Coronary artery (tissue), 2 donors: Measurements from ENCODE around the gene RNASE1.

Experiments
- DNase-seq: peaks from one replicate; pipeline ENCODE4 v3.0.0-alpha.2; 2017; ENCODE audit warnings: low spot score
- H3K27ac ChIP-seq, 2 donors: fragments of 200-600 bp; sonication (generic); one replicate each; pipeline ENCODE4 v1.5.1; 2016 to 2019
- H3K4me3 ChIP-seq: fragments of 200-600 bp; sonication (generic); 2 replicates; pipeline ENCODE4 v1.5.1; 2016; ENCODE audit warnings: mild to moderate bottlenecking, moderate library complexity
- TF ChIP-seq, protein P1 (sequence below): fragments of 200-600 bp; sonication (generic); IDR thresholded peaks from one replicate; pipeline ENCODE4 v1.5.1; 2019; ENCODE audit warnings: antibody characterized with exemption

Gene RNASE1

DNA sequence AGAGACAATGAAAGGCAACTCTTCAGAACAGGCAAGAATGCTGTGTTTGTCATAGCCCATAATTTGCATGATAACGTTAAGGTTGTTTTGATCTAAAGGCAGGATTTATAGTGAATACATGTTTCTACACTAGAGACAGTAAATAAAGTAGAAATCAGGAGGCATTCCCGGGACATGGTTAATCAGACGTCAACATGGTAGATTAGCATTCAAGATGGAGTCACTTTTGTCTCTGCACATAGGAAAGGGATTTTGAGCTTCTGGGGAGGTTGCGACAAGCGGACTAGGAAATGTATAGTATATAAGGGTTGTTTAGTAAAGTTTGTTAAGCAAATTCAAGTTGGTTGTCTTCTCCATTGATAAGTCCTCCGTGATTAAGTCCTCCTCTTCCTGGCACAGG lies 2.8 kb upstream of the RNASE1 start:
- TF ChIP-seq, protein P1, sequence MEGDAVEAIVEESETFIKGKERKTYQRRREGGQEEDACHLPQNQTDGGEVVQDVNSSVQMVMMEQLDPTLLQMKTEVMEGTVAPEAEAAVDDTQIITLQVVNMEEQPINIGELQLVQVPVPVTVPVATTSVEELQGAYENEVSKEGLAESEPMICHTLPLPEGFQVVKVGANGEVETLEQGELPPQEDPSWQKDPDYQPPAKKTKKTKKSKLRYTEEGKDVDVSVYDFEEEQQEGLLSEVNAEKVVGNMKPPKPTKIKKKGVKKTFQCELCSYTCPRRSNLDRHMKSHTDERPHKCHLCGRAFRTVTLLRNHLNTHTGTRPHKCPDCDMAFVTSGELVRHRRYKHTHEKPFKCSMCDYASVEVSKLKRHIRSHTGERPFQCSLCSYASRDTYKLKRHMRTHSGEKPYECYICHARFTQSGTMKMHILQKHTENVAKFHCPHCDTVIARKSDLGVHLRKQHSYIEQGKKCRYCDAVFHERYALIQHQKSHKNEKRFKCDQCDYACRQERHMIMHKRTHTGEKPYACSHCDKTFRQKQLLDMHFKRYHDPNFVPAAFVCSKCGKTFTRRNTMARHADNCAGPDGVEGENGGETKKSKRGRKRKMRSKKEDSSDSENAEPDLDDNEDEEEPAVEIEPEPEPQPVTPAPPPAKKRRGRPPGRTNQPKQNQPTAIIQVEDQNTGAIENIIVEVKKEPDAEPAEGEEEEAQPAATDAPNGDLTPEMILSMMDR: no peak
- no peak overlapping the region for H3K27ac ChIP-seq
- DNase-seq: no peak

GRCh38 chr14:20803223-20803622 lies 579 bp upstream of the RNASE1 start:
- TF ChIP-seq, protein P1: no peak
- DNase-seq: no peak
- peak overlapping the region; percentile 16 to 76 for H3K27ac ChIP-seq
- peak overlapping the region; percentile 24 for H3K4me3 ChIP-seq

More for the DNA sequence above, 2.8 kb upstream of the RNASE1 start:
- no peak overlapping the region for H3K4me3 ChIP-seq

DNA sequence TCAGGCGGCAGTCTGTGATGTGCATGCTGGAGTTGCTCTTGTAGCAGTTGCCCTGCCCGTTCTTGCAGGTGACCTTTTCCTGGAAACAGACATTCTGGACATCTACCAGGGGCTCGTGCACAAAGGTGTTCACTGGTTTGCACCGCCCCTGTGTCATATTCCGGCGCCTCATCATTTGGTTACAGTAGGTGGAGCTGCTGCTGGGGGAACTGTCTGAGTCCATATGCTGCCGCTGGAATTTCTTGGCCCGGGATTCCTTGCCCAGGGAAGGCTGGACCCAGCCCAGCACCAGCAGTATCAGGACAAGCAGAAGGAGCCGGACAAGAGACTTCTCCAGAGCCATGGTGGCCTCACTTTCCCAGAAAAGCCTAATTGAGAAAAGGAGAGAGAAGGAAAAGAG lies 918 bp downstream of the RNASE1 start:
- TF ChIP-seq, protein P1: no peak
- no peak for DNase-seq
- peak overlapping the region; percentile 64 for H3K4me3 ChIP-seq
- H3K27ac ChIP-seq: peak overlapping the region in 1 of 2 donors; percentile 76

- Histone ChIP-seq H3K27ac (peak overlapping the region in 1 of 2 donors; percentile 76), H3K4me3 (peak overlapping the region; percentile 32)
- DNase-seq: no peak
- TF ChIP-seq, protein P1: no peak
Observed at GRCh38 chr14:20799892-20800544, 2.6 kb downstream of the RNASE1 start.

GRCh38 chr14:20799456-20799891 lies 3.2 kb downstream of the RNASE1 start:
- no peak for DNase-seq
- Histone ChIP-seq H3K27ac (peak overlapping the region in 1 of 2 donors; percentile 76), H3K4me3 (peak overlapping the region; percentile 32)
- TF ChIP-seq, protein P1: no peak

DNA sequence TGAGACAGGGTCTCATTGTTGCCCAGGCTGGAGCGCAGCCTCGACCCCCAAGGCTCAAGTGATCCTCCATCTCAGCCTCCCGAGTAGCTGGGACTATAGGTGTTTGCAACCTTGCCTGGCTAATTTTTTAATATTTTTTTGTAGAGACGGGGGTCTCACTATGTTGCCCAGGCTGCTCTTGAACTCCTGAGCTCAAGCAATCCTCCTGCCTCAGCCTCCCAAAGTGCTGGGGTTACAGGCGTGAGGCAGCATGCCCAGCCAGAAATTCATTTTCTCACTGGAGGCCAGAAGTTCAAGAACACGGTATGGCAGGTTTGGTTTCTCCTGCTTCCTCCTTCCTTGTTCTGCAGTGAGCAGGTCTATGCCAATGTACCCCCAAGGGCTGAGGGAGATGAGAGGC lies 3.7 kb downstream of the RNASE1 start:
- TF ChIP-seq, protein P1: no peak
- DNase-seq: no peak
- Histone ChIP-seq H3K27ac (peak overlapping the region in 1 of 2 donors; percentile 76), H3K4me3 (peak overlapping the region; percentile 32)

DNA sequence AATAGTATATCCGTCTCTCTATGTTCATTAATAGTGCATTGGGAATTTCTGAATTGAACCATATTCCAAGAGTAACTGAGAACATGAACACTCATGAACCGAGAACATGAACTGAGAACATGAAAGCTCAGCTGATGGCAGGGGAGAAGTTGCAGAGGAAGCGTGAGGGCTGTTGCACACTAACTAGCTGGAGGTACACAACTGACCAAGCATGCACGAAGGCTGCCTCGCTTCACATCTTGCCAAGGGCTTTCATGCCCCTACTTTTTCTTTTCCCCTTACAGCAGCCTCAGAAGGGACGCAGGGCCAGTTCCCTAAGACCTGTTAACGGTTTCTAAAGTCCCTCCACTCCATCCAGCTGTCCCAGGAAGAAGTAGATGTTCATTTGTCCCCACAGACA lies 4.3 kb downstream of the RNASE1 start:
- Histone ChIP-seq H3K27ac (peak overlapping the region in 1 of 2 donors; percentile 76), H3K4me3 (no peak overlapping the region)
- TF ChIP-seq, protein P1: no peak
- no peak for DNase-seq
